IMR-90 (cell line): ENCODE measurements around the gene SIAH3.

ENCODE experiments used
- CTCF ChIP-seq: conservative IDR thresholded peaks from 2 replicates; pipeline ENCODE4 v1.5.1; 2012; ENCODE audit warnings: mild to moderate bottlenecking, low read depth, low read length, improper control_type of control experiment
- ELK1 ChIP-seq: fragments of 150-350 bp; IDR thresholded peaks from 2 replicates; pipeline ENCODE4 v1.6.1; 2016; ENCODE audit warnings: low read depth, mild to moderate bottlenecking, low read length, moderate library complexity, borderline replicate concordance
- MAFK ChIP-seq: IDR thresholded peaks from 2 replicates; pipeline ENCODE4 v1.6.1; 2012; ENCODE audit warnings: low read depth, low read length, improper control_type of control experiment
- RAD21 ChIP-seq: IDR thresholded peaks from 2 replicates; pipeline ENCODE4 v1.6.1; 2012; ENCODE audit warnings: low read length, improper control_type of control experiment
- USF2 ChIP-seq: fragments of 150-350 bp; IDR thresholded peaks from 2 replicates; pipeline ENCODE4 v1.6.1; 2017; ENCODE audit warnings: mild to moderate bottlenecking, antibody characterized with exemption, low read length, low read depth

GRCh38 chr13:45732916-45733315, 118.6 kb downstream of the SIAH3 start:
- TF ChIP-seq MAFK (no peak), RAD21 (no peak), CTCF (no peak), ELK1 (no peak), USF2 (no peak)
